WTC11 (cell line): Measurements from ENCODE around the gene SLC16A10. TPM values are rescaled to one million over a fixed set of nuclear protein-coding genes. Genes with fewer than 3 reads are reported as not detected.

Experiments used
- ATAC-seq: fragments of 200-7000 bp; cut with Tn5 transposase; 2 replicates; pipeline ENCODE4 v1.10.0; 2021; ENCODE audit warnings: mild to moderate bottlenecking, moderate library complexity
- CTCF ChIA-PET: fragments of 300-600 bp; sonication (Branson Sonifier 250); formaldehyde crosslinking; loops from one replicate; lab custom pipeline; 2021; ENCODE audit warnings: antibody characterized with exemption; lab: Charles Lee
- POLR2A ChIA-PET: fragments of 350-600 bp; sonication (Branson Sonifier 250); formaldehyde crosslinking; loops from one replicate; lab custom pipeline; 2021; ENCODE audit warnings: antibody characterized with exemption; lab: Charles Lee
- DNase-seq: peaks from one replicate; pipeline ENCODE4 v3.0.0; 2021; ENCODE audit warnings: low spot score
- H3K27ac Mint-ChIP-seq: 2 replicates; pipeline ENCODE4 v1.8.0; 2021; ENCODE audit warnings: mixed read lengths
- H3K27me3 Mint-ChIP-seq: 2 replicates; pipeline ENCODE4 v1.8.0; 2021; ENCODE audit warnings: low read depth, mild to moderate bottlenecking, moderate library complexity, mixed read lengths
- H3K36me3 Mint-ChIP-seq: 2 replicates; pipeline ENCODE4 v1.8.0; 2021; ENCODE audit warnings: mixed read lengths
- H3K4me1 Mint-ChIP-seq: 2 replicates; pipeline ENCODE4 v1.8.0; 2022; ENCODE audit warnings: mixed read lengths
- H3K4me3 Mint-ChIP-seq: 2 replicates; pipeline ENCODE4 v1.8.0; 2021; ENCODE audit warnings: mild to moderate bottlenecking, moderate library complexity, mixed read lengths
- H3K9me3 Mint-ChIP-seq: 2 replicates; pipeline ENCODE4 v1.8.0; 2021; ENCODE audit warnings: mixed read lengths
- ATF6 ChIP-seq: sonication (generic); formaldehyde crosslinking; IDR thresholded peaks from 2 replicates; pipeline ENCODE4 v1.8.1; 2023; ENCODE audit warnings: mild to moderate bottlenecking, missing genetic modification reagents
- EMX1 ChIP-seq: fragments of 250-450 bp; sonication (Bioruptor Pico); IDR thresholded peaks from 2 replicates; pipeline ENCODE4 v1.8.0; 2021; ENCODE audit warnings: mild to moderate bottlenecking
- GTF2I ChIP-seq: fragments of 250-450 bp; sonication (Bioruptor Pico); conservative IDR thresholded peaks from 2 replicates; pipeline ENCODE4 v1.4.0; 2021; ENCODE audit warnings: mild to moderate bottlenecking
- IRF1 ChIP-seq: sonication (generic); formaldehyde crosslinking; IDR thresholded peaks from 2 replicates; pipeline ENCODE4 v1.8.0; 2023; ENCODE audit warnings: missing genetic modification reagents
- JUN ChIP-seq: sonication (generic); formaldehyde crosslinking; IDR thresholded peaks from 2 replicates; pipeline ENCODE4 v1.8.0; 2023; ENCODE audit warnings: mild to moderate bottlenecking, missing genetic modification reagents
- KAT7 ChIP-seq: sonication (generic); formaldehyde crosslinking; IDR thresholded peaks from 2 replicates; pipeline ENCODE4 v1.8.1; 2023; ENCODE audit warnings: missing genetic modification reagents, mild to moderate bottlenecking, borderline replicate concordance
- MAX ChIP-seq: sonication (generic); formaldehyde crosslinking; IDR thresholded peaks from 2 replicates; pipeline ENCODE4 v1.8.0; 2022; ENCODE audit warnings: mild to moderate bottlenecking, missing genetic modification reagents
- NFATC4 ChIP-seq: fragments of 250-450 bp; sonication (Bioruptor Pico); IDR thresholded peaks from 2 replicates; pipeline ENCODE4 v1.9.0; 2021; ENCODE audit warnings: mild to moderate bottlenecking
- NR1H2 ChIP-seq: sonication (generic); formaldehyde crosslinking; IDR thresholded peaks from 2 replicates; pipeline ENCODE4 v1.9.0; 2021; ENCODE audit warnings: mild to moderate bottlenecking, moderate library complexity, missing genetic modification reagents
- NR2C2 ChIP-seq: sonication (generic); formaldehyde crosslinking; IDR thresholded peaks from 2 replicates; pipeline ENCODE4 v1.8.0; 2022; ENCODE audit warnings: mild to moderate bottlenecking, missing genetic modification reagents
- RORB ChIP-seq: fragments of 250-450 bp; sonication (Bioruptor Pico); IDR thresholded peaks from 2 replicates; pipeline ENCODE4 v1.9.0; 2021; ENCODE audit warnings: mild to moderate bottlenecking
- TEAD4 ChIP-seq: sonication (generic); formaldehyde crosslinking; IDR thresholded peaks from 2 replicates; pipeline ENCODE4 v1.8.0; 2022; ENCODE audit warnings: mild to moderate bottlenecking, missing genetic modification reagents
- ZBTB21 ChIP-seq: sonication (generic); formaldehyde crosslinking; IDR thresholded peaks from 2 replicates; pipeline ENCODE4 v1.8.1; 2023; ENCODE audit warnings: mild to moderate bottlenecking, missing genetic modification reagents, borderline replicate concordance
- ZBTB43 ChIP-seq: sonication (generic); formaldehyde crosslinking; IDR thresholded peaks from 2 replicates; pipeline ENCODE4 v1.8.1; 2023; ENCODE audit warnings: mild to moderate bottlenecking, missing genetic modification reagents
- ZNF263 ChIP-seq: sonication (generic); formaldehyde crosslinking; IDR thresholded peaks from 2 replicates; pipeline ENCODE4 v1.8.1; 2022; ENCODE audit warnings: low read depth, mild to moderate bottlenecking, moderate library complexity, missing genetic modification reagents
- ZNF396 ChIP-seq: fragments of 250-450 bp; sonication (Bioruptor Pico); IDR thresholded peaks from 2 replicates; pipeline ENCODE4 v1.8.0; 2021; ENCODE audit warnings: mild to moderate bottlenecking, moderate library complexity, borderline replicate concordance
- ZNF423 ChIP-seq: fragments of 250-450 bp; sonication (Bioruptor Pico); IDR thresholded peaks from 2 replicates; pipeline ENCODE4 v2.1.2; 2022; ENCODE audit warnings: mild to moderate bottlenecking, moderate library complexity
- ZNF532 ChIP-seq: fragments of 250-450 bp; sonication (Bioruptor Pico); IDR thresholded peaks from 2 replicates; pipeline ENCODE4 v1.9.0; 2021; ENCODE audit warnings: mild to moderate bottlenecking, borderline replicate concordance
- total RNA-seq: library from RNA; stranded (reverse); gene quantifications from 3 replicates; pipeline ENCODE4 v1.2.3, GENCODE V29; 2021

Gene SLC16A10
- total RNA-seq, 1 experiment from 2014 or later = 18.4 TPM

GRCh38 chr6:111267764-111268333 is 180.5 kb downstream of the SLC16A10 start:
- CTCF ChIA-PET = no interaction called here
- ATAC-seq (no peak), DNase-seq (no peak)
- H3K27me3 Mint-ChIP-seq = no peaks in the 10 kb centered on the region
- H3K9me3 Mint-ChIP-seq = no peaks in the 10 kb centered on the region
- peaks cover 63% of the 10 kb centered on the region for H3K36me3 Mint-ChIP-seq
- no peak overlapping the region for H3K27ac Mint-ChIP-seq
- H3K4me3 Mint-ChIP-seq = no peak overlapping the region
- POLR2A ChIA-PET = no interaction called here
- H3K4me1 Mint-ChIP-seq = no peaks in the 10 kb centered on the region
- TF ChIP-seq ATF6 (no peak), ZBTB43 (CRISPR knock-in tag) (no peak), NFATC4 (CRISPR knock-in tag) (no peak), TEAD4 (no peak), IRF1 (no peak), ZNF423 (no peak), EMX1 (CRISPR knock-in tag) (no peak), KAT7 (no peak), JUN (CRISPR knock-in tag) (no peak), GTF2I (CRISPR knock-in tag) (no peak)

- Mint-ChIP-seq H3K4me3 (no peak overlapping the region), H3K27ac (no peak overlapping the region), H3K27me3 (no peaks in the 10 kb centered on the region), H3K36me3 (peaks cover 70% of the 10 kb centered on the region), H3K4me1 (no peaks in the 10 kb centered on the region), H3K9me3 (peaks cover 4% of the 10 kb centered on the region)
- ChIA-PET CTCF (interaction anchor here (0.8 to 1.6 kb wide), 2 partner anchors 10 to 11 kb away, joined by 4 to 6 read pairs; a partner anchor contains a TSS), POLR2A (no interaction called here)
- DNase-seq = no peak
- no peak for ATAC-seq
- no peak for TF ChIP-seq NR2C2 (CRISPR knock-in tag)
- TF ChIP-seq NR1H2 (CRISPR knock-in tag) = no peak
- no peak for TF ChIP-seq ZBTB21
- no peak for TF ChIP-seq RORB
- TF ChIP-seq EMX1 (CRISPR knock-in tag) = no peak
- no peak for TF ChIP-seq ZNF396 (CRISPR knock-in tag)
- no peak for TF ChIP-seq ZNF263 (CRISPR knock-in tag)
- no peak for TF ChIP-seq MAX (CRISPR knock-in tag)
- no peak for TF ChIP-seq ZNF532 (CRISPR knock-in tag)
These were observed 182.2 kb downstream of the SLC16A10 start for GRCh38 chr6:111269401-111269970.
